ENCODE data around the gene MAEL. TPM values are rescaled to one million over a fixed set of nuclear protein-coding genes. Genes with fewer than 3 reads are reported as not detected.

Gene MAEL
- total and polyA plus RNA-seq, 2 of the 13 experiments (the other 11 are each of a cell fraction or from before 2014, with no cell fraction given), result not detected

- WGBS (ENCODE audit: low lambda C conversion rate), result 2% methylated on average over 3 of the region's 3 CpGs
- Histone ChIP-seq H3K27me3 (ENCODE audit: control insufficient read depth in 1 of 2, insufficient read depth in 2 of 2, low read length in 2 of 2) (peaks cover 0 to 46% of the 10 kb centered on the region in 2 experiments; a peak in 4 of 5 replicates), H3K4me1 (ENCODE audit: insufficient read depth, low read length) (peaks cover 10% of the 10 kb centered on the region; the same call in 1 of the 2 replicates), H3K79me2 (ENCODE audit: insufficient read depth, low read length) (no peaks in the 10 kb centered on the region), H3K36me3 (replicated peaks in 1 of 2; ENCODE audit: control insufficient read depth in 1 of 2, insufficient read depth in 2 of 2, low read length in 2 of 2) (no peaks in the 10 kb centered on the region), H2AFZ (ENCODE audit: low read length) (no peak overlapping the region), H3K4me2 (ENCODE audit: low read depth, low read length) (no peak overlapping the region), H3K9me3 (ENCODE audit: low read length) (no peaks in the 10 kb centered on the region), H3K9ac (ENCODE audit: insufficient read depth, low read depth, low read length) (no peak overlapping the region), H4K20me1 (ENCODE audit: insufficient read depth, low read length) (no peaks in the 10 kb centered on the region), H3K27ac (ENCODE audit: extremely low read length, insufficient read depth, low read length) (no peak overlapping the region), H3K4me3 (replicated peaks in 1 of 3; ENCODE audit: insufficient read depth in 1 of 3, low read depth in 2 of 3, low read length in 3 of 3) (no peak overlapping the region)
- no TSS peak for BruUV-seq (replicated peaks)
- ChIA-PET POLR2A (no interaction called here), CTCF (ENCODE audit: low intra/inter-chr PET ratio, low total read pairs) (no interaction called here)
- DNase-seq (ENCODE audit: low spot score), result no peak
- in situ Hi-C loops (cut with HindIII; ENCODE audit: extremely low pct_ligation_motif_present, low pct_unique_long_range_greater_than_20kb), result no loop called here
- intact Hi-C loops (cut with micrococcal nuclease; ENCODE audit: unreplicated experiment), result no loop called here
- no peak for ATAC-seq
- no peak for FAIRE-seq
- TF ChIP-seq ZZZ3 (CRISPR knock-in tag; IDR thresholded peaks at IDR 0.05; ENCODE audit: borderline replicate concordance) (no peak), DNMT3B (CRISPR knock-in tag; conservative IDR thresholded peaks at IDR 0.05) (no peak), PLSCR1 (CRISPR knock-in tag; IDR thresholded peaks at IDR 0.05; ENCODE audit: borderline replicate concordance) (no peak), TARDBP (CRISPR knock-in tag; IDR thresholded peaks at IDR 0.05) (no peak), ELF3 (CRISPR knock-in tag; IDR thresholded peaks at IDR 0.05) (no peak), HNRNPUL1 (IDR thresholded peaks at IDR 0.05; ENCODE audit: low read depth, low read length) (no peak), ZSCAN12 (CRISPR knock-in tag; IDR thresholded peaks at IDR 0.05) (no peak), ZNF512 (CRISPR knock-in tag; IDR thresholded peaks at IDR 0.05) (no peak), ZNF776 (CRISPR knock-in tag; IDR thresholded peaks at IDR 0.05) (no peak), ZFAT (CRISPR knock-in tag; conservative IDR thresholded peaks at IDR 0.05) (no peak), NFE2 (CRISPR knock-in tag; IDR thresholded peaks at IDR 0.05) (no peak), HDAC1 (CRISPR knock-in tag; IDR thresholded peaks at IDR 0.05) (no peak), ZBTB42 (CRISPR knock-in tag; IDR thresholded peaks at IDR 0.05) (no peak), HNF4G (IDR thresholded peaks at IDR 0.05; ENCODE audit: borderline replicate concordance, low read depth, low read length) (no peak), HNF4G (CRISPR knock-in tag; IDR thresholded peaks at IDR 0.05; ENCODE audit: borderline replicate concordance, low read depth) (no peak), KLF12 (CRISPR knock-in tag; IDR thresholded peaks at IDR 0.05; ENCODE audit: borderline replicate concordance) (no peak), HOMEZ (CRISPR knock-in tag; IDR thresholded peaks at IDR 0.05; ENCODE audit: low read depth) (no peak)
Measured at GRCh38 chr1:166972193-166972592, 16.9 kb upstream of the MAEL start.

All from HepG2 (cell line).